Astrocyte (in vitro differentiated cells and primary cell): ENCODE data around the gene CLIC6.

ENCODE experiments used
- EZH2 ChIP-seq: IDR thresholded peaks from 2 replicates; pipeline ENCODE4 v1.6.1; 2012; ENCODE audit warnings: mild to moderate bottlenecking, low read length, inconsistent platforms; ENCODE audit not compliant: insufficient read depth
- TF ChIP-seq, protein P1 (sequence below): IDR thresholded peaks from 2 replicates; pipeline ENCODE4 v1.5.1; 2011; ENCODE audit warnings: low read depth, mild to moderate bottlenecking, inconsistent platforms, low read length, moderate library complexity; ENCODE audit not compliant: insufficient read depth

DNA sequence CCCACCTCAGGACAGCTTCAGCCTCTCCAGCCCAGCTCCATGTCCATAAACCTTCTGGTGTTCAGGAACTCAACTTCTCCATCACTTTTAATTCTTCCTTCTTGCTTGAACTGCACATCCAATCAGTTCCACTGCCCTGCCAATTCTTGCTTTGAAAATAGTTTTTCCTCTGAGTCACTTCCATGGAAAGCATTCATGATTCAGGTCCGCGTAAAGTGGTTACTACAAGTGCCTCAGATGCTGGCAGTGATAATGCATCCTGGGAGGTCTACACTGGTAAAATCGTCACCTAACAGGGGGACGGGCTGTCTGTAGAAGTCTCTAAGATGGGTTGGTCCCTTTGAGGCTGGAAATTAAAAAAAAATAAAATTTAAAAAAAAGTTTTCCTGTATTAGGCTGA, 27.9 kb upstream of the CLIC6 start:
- TF ChIP-seq, protein P1, sequence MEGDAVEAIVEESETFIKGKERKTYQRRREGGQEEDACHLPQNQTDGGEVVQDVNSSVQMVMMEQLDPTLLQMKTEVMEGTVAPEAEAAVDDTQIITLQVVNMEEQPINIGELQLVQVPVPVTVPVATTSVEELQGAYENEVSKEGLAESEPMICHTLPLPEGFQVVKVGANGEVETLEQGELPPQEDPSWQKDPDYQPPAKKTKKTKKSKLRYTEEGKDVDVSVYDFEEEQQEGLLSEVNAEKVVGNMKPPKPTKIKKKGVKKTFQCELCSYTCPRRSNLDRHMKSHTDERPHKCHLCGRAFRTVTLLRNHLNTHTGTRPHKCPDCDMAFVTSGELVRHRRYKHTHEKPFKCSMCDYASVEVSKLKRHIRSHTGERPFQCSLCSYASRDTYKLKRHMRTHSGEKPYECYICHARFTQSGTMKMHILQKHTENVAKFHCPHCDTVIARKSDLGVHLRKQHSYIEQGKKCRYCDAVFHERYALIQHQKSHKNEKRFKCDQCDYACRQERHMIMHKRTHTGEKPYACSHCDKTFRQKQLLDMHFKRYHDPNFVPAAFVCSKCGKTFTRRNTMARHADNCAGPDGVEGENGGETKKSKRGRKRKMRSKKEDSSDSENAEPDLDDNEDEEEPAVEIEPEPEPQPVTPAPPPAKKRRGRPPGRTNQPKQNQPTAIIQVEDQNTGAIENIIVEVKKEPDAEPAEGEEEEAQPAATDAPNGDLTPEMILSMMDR = no peak
- no peak for TF ChIP-seq EZH2
